ENCODE data around the gene UNG.
"Not testable (repeated sequence)": the region's sequence is repeated elsewhere in the genome, so short reads cannot be mapped to it uniquely, and the experiment has no call there.

UNG gene

DNA sequence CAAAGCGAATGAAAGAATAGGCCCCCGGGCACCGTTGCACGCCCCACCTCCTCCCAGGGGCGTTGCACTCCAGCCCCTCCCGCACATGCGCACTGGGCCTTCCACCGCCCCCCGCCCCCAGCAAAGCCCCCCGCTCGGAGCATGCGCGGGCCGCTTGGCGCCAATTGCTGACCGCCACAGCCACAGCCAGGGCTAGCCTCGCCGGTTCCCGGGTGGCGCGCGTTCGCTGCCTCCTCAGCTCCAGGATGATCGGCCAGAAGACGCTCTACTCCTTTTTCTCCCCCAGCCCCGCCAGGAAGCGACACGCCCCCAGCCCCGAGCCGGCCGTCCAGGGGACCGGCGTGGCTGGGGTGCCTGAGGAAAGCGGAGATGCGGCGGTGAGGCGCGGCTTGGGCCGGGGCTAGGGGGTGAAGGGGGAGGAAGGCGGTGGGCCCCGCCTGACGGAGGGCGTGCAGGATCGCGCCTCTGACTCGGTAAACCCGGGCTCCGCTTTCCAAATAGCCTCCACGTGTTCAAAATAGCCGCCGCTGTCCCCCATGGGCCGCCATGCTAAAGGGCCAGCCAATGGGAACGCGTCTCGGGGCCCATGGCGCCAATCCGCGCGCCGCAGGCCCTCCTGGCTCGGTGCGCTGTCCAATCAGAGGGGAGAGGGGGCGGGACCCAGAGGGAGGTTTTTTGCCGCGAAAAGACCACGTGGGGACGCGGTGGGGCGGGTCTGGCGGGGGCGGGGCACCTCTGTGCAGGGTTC is at the start of gene UNG:
Gene UNG (plus strand): TSS at position 163 of the 748 bp plus-strand sequence. CDS start 83 bp downstream, at position 246.
- DNase-seq: peak; percentile 82

DNA sequence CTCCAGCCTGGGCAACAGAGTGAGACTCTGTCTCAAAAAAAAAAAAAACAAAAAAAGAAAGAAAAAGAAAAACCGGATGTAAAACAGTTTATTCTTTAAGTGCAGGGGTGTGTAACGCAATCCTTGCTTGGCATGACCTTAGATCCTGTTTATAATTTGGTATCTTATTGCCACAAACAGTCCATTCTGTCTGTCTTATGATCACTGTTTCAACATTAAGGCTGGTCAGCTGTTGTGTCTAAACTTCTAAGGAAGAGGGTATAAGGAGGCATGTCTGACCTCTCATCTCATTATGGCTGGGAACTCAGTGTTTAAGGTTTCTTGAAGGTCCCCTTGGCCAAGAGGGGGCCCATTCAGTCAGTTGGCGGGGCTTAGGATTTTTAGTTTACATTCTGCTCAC is 48.7 kb upstream of the UNG start:
- DNase-seq: not testable (repeated sequence)

DNA sequence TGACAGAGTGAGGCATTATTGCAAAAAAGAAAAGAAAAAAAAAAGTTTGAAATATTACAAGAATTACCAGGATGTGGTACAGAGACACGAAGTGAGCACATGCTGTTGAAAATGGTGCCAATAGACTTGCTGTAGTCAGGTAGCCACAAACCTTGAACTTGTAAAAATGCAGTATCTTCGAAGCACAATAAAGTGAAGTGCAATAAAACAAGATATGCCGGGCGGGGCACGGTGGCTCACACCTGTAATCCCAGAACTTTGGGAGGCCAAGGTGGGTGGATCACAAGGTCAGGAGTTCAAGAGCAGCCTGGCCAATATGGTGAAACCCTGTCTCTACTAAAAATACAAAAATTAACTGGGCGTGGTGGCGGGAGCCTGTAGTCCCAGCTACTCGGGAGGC is 47.6 kb upstream of the UNG start:
- not testable (repeated sequence) for DNase-seq

DNA sequence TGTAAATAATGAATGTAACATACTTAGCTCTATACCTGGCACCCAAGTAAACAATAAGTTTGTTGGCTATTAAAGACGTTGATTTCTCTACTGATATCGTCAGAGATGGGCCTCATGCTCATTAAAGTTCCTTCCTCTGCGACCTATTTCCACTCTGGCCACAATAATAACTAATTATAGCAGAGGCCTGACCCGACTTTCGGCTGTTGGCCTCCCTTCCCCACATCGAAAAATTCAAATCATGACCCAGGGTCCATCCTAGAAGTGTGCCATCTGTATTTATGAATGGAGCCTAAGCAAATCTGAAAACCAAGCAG is 45.3 kb upstream of the UNG start:
- no peak for DNase-seq

DNA sequence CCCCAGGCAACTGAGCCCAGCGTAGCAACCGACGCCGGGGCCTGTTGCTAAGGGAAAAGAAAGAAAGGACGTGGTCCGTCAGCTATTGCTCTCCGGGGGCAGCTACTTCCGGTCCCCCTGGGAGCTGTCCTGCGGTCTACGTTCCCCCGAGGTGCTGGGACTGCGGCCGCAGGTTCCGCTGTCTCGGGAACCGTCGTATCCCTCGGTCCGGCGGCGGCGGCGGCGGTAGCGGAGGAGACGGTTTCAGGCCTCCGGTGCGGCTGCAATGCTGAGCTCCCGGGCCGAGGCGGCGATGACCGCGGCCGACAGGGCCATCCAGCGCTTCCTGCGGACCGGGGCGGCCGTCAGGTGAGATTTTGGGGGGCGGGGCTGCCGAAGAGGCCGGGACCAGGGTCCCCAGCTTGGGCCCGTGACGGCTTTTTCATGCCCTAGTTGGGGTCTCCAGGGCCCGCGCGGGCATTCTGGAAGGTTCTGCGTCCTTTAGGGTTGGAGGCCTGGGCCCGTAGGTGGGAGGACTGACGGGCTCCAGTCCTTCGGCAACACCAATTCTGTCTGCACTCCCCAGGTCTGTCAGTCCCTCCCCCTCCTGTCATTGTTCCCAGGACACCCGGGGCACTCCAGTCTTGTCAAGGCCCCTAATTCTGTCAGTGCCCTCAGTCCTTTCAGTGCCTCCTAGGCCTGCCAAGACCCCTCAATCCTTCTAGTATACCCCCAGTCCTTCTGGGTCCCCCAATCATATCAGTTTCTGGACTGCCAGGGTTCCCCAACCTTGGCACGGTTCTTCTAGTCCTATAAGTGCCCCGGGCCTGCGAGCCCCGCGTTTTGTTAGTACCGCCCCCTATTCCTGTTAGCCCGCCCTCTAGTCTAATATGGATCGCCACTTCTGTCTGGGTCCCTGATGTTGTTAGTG is 44.7 kb upstream of the UNG start, which contains the start of gene USP30:
Gene USP30 (plus strand): TSS at position 163 of the 910 bp plus-strand sequence. CDS start 103 bp downstream, at position 266.
- DNase-seq: peak; percentile 87

DNA sequence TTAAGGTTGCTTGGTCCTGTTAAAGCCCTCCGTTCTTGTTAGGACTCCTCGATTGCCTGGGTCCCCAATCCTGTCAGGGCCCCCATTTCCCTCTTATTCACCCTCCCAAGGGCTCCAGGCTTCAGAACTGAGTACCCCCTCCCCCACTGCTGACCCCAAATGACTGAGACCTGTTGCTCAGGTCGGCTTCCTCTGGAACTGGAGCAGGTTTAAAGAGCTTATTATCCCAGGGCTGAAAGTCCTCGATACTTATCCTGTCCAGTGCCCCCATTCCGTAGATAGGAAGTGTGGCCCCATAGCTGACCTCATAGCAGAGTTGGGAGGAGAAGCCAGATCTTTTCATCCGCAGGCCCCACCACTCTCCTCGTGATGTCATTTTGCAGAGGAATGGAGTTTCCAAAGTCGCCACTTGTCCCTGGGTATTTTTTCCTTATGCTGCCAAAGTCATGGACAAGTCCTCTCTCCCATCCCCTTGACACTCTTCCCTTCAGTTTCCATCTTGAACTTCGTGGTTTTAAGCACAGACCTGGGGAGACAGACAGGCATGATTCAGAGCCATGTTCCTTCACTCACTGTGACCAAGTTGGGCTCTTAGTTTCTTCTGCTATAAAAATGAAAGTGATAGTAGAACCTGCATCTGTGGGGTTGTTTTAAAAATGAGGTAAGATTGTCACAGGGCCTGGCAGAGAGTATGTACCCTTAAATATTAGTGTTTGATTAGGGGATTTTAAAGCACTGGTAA is 43.8 kb upstream of the UNG start:
- no peak for DNase-seq

DNA sequence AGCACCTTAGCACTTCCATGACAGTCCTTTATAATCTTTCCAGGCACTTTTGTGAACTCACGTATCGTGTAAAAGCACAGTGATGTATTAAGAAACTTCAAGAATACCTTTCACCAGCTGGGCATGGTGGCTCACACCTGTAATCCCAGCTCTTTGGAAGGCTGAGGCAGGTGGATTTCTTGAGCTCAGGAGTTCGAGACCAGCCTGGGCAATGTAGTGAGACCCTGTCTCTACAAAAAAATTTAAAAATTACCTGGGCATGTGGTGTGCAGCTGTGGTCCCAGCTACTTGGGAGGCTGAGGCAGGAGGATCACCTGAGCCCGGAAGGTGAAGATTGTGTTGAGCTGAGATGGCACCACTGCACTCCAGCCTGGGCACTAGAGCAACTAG is 43.3 kb upstream of the UNG start:
- not testable (repeated sequence) for DNase-seq

DNA sequence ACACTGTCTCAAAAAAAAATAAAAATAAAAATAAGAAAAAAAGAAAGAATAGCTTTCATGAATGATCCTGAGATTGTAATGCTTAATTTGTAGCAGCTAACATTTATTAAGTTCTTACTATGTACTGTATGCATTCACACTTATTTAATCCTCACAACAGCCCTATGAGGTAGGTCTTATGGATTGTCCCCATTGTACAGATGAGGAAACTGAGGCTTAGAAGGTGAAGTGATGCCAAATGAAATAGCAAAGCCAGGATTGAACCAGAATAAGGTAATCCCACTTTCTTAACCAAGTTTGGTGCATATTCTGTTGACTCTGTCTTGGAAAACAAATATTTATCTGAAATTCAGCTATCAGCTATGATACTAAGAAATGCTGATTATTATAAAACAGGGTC is 42.9 kb upstream of the UNG start:
- DNase-seq: no peak

DNA sequence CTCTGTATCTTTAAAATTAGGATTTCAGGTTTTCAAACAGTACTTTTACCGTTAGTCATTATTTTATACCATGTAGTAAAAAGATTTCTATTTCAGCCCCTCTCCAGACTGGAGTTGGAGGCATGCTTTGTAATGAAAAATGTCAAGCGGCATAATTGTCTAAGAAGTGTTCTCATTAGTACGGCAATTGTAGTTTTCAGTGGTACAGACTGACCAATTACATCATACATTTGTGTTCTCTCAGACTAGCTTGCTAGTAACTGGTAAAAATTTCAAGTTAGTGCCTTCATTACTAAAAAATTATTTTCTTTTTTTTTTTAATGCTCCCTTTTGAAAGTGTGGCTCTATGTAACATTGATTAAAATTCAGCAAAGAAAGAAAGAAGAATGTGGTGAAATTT is 40.5 kb upstream of the UNG start:
- DNase-seq: no peak

DNA sequence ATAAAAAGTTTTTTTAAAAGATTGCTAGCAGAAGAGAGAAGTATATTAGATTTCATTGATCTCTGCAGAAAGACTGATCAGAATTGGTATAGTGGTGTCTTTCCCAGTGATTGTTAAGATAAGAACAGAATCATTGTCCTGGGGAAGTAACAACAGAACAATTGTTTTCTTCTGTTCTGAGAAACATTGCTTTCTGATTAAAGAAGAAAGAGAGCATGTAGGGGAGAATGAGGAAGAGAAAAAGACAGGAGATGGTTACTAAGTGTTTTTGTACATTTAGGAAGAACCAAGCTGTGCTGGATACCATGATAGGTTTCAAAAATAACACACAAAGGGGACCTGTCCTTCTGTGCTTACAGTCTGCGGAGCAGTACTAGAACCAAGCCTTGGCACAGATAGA is 40.0 kb upstream of the UNG start:
- no peak for DNase-seq

DNA sequence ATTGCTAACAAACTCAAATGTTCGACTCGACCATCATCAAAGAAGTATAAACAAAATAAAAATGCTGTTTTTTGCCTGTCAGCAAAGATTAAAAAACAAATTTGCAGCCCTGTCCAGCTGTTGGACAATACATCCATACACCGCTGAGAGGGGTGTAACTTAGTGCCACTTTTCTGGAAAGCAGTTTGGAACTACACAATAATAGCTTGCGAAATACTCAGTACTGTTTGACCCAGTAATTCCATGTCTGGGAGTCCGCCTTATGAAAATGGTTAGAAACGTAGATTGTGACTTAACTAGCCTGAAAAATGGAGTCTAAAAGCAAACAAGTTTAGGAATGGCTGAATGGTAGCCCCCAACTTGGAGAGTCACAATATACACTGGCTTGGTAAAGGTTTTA is 38.6 kb upstream of the UNG start:
- no peak for DNase-seq

DNA sequence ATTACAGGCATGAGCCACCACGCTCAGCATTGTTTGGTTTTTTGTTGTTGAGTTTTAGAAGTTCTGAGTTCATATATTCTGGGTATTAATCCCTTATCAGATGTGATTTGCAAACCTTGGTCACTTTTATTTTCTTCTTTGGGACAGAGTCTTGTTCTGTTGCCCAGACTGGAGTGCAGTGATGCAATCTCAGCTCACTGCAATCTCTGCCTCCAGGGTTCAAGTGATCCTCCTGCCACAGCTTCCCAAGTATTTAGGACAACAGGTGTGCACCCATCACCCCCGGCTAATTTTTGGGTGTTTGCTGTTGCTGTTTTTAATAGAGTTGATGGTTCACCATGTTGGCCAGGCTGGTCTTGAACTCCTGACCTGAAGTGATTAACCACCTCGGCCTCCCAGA is 33.3 kb upstream of the UNG start:
- DNase-seq: no peak

DNA sequence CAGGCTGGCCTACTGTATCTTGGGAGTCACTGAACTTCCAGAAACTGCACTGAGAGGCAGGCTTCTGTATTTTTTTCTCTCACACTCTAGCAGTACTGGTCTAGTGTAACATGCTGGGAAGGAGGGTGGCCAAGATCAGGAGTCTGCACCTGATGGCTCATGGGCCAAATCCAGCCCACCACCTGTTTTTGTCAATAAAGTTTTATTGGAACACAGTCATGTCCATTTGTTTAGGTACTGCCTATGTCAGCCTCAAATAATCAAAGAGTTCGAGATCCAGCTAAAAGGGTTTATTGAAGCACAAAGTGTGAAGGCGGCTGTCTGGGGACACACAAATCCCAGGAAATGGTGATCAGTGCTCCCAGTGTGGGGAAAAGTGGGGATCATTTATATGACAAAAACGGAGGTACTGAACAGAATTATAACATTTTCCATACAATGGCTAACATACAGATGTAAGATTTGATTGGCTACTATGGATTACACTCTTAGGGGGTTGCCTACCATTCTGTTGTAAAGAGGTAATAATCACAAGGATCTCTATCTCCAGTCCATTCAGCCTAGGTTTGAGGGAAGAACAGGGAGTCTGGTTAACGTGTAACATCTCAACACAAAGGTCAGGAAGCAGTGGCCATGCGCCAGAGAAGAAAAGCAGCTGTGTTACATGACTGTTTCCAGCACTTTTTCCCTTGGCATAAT is 32.1 kb upstream of the UNG start:
- DNase-seq: no peak

DNA sequence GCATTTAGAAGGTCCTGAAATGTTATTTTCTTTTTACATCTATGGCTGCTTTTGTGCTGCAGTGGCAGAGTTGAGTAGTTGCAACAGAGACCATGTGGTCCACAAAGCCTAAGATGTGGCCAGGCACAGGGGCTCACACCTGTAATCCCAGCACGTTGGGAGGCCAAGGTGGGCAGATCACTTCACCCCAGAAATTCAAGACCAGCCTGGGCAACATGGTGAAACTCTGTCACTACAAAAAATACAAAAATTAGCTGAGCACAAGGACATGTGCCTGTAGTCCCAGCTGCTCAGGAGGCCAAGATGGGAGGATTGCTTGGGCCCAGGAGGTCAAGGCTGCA is 31.6 kb upstream of the UNG start:
- DNase-seq: no peak

DNA sequence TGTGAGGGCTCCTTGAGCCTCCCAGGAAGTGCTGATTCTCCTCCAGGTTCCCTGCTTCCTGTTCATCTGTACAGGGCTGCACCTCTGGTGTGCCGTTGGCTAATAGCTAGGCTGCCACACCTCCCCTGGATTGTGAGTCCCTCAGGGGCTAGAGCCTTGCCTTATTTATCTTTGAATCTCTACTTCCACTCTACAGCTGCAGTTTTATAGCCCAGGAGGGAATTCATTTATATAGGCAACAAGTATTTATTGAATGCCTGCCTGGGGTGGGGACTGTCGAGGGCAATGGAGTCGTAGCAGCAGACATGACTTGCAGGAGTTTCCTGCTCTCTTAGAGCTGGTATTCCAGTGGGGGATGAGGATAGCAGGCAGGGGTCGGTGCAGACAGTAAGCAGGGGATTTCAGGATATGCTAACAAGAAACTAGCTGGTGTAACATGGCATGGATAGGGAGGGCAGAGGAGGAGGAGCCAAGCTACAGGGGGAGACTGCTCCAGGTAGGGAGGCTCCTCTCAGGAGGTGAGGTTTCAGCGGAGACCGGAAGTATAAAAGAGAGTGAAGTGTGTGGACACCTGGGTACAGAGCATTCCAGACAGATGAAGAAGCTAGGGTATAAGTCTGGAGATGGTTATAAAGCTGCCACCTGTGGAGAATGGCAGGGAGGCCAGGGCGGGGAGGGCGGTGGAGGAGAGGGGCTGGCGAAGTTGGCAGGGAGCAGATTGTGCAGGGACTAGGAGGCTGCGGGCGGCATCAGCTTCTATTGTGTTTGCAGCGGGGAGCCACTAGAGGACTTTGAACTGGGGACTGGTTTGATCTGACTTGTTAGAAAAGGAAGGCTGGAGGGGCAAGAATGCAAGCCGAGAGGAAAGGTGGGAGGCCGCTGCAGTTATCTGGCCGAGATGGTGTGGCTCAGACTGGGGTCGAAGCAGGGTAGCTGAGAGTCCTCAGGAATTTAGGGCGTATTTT is 27.8 kb upstream of the UNG start:
- no peak for DNase-seq

DNA sequence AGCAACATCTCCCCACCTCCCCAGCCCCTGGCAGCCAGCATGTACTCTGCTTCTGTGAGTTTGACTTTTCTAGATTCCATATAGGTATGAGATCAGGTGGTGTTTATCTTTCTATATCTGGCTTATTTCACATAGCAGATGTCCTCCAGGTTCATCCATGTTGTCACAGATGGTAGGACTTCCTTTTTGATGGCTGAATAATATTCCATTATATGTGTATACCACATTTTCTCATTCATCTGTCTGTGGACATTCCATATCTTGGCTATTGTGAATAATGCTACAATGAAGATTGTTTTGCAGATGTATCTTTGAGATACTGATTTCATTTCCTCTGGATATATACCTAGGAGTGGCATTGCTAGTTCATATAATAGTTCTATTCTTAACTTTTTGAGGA is 22.5 kb upstream of the UNG start:
- no peak for DNase-seq

DNA sequence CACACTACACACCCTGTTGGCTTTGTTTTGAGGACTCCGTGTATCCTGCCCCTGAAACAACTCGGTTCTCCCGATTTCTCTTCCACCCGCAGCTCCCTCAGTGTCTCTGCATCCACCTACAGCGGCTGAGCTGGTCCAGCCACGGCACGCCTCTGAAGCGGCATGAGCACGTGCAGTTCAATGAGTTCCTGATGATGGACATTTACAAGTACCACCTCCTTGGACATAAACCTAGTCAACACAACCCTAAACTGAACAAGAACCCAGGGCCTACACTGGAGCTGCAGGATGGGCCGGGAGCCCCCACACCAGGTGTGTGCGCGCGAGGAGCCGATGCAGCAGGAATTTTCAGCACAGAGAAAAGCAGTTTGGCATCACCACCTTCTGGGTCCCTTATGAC is 14.6 kb upstream of the UNG start:
- no peak for DNase-seq

DNA sequence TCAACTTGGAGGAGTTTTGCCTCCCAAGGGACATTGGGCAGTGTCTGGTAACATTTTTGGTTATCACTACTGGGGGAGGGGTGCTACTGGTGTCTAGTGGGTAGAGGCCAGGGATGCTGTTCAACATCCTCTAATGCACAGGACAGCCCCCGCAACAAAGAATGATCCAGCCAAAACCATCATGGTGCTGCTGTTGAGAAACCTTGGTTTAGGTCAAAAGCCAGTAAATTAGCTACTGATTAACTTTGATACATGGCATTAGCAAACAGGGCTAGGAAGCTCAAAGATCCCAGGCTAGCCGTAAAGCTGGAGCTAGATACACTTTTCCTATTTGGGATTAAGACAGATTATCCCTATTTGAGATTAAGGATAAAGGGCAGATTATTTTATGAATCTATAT is 13.0 kb upstream of the UNG start:
- DNase-seq: no peak

DNA sequence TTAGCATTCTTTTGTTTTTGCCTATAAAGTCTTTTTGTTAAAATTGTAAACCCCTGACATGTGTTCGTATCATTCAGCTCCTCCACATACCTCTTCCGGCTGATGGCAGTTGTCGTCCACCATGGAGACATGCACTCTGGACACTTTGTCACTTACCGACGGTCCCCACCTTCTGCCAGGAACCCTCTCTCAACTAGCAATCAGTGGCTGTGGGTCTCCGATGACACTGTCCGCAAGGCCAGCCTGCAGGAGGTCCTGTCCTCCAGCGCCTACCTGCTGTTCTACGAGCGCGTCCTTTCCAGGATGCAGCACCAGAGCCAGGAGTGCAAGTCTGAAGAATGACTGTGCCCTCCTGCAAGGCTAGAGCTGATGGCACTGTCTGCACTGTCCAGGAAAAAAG is 11.8 kb upstream of the UNG start:
- no peak for DNase-seq

DNA sequence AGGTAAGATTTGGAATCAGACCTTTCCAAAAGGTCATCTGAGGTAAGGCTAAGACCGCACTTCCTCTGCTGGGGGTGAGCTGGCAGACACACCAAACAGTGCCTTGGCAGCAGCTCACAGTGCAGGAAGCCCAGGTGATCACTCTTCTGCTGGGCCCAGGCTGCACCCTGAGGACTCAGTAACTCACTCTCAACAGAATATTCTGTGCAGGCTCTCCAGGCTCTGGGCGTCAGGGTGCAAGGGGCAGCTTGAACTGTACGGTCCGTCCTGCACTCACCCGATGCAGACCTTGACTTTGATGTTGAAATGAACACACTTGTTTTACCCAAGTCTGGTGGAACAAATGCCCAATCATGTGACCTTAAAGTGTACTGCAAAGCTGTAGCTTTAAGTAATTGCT is 10.1 kb upstream of the UNG start:
- DNase-seq: no peak

DNA sequence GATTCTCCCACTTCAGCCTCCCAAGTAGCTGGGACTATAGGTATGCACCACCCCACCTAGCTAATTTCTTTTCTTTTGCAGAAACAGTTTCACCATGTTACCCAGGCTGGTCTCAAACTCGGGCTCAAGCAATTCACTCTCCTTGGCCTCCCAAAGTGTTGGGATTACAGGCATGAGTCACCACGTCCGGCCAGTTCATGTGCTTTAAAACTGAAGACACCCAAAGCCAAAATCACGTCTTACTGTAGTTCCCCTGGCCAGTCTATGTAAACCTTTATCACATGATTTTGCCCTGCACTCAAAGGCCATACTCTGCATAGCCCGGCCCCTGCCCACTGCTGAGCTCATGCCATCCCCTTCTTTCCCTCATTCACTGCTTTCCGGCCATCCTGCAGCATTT is 8.6 kb upstream of the UNG start:
- DNase-seq: no peak

DNA sequence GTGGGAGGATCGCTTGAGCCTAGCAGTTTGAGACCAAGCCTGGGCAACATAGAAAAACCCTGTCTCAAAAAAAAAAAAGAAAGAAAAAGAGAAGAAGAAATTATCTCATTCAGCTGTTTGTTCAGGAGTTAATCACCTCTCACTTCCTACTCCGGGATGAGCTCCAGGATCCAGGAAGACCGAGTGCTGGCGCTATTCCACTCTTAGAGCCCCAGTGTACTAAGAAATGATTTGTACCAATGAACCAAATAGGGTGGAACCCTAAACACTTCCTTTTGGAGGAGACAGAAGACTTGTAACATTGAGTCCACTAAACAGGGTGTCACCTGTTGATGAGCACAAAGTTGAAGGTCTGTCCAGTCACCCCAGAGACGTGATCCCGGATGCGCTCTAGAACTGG is 7.7 kb upstream of the UNG start:
- no peak for DNase-seq

Data from NCI-H526 treated with DMSO at 0.1 percent for 48 hours (cell line).